CD4-positive, alpha-beta T cell (primary cell): ENCODE results near the gene WDR82. TPM values are rescaled to one million over a fixed set of nuclear protein-coding genes. Genes with fewer than 3 reads are reported as not detected.

Source experiments
- ATAC-seq: fragments of 200-7000 bp; cut with Tn5 transposase; one replicate; pipeline ENCODE4 v1.10.0; 2022; ENCODE audit warnings: mild to moderate bottlenecking; ENCODE audit not compliant: poor library complexity
- CTCF ChIA-PET: fragments of 350-600 bp; sonication (Branson Sonifier 250); formaldehyde crosslinking; loops from one replicate; lab custom pipeline; 2021; ENCODE audit warnings: antibody characterized with exemption, inconsistent platforms; lab: Charles Lee
- POLR2A ChIA-PET: fragments of 350-600 bp; sonication (Branson Sonifier 250); formaldehyde crosslinking; loops from one replicate; lab custom pipeline; 2021; ENCODE audit warnings: antibody characterized with exemption, inconsistent platforms; lab: Charles Lee
- DNase-seq, 14 experiments: peaks; one replicate each; pipeline ENCODE4 v3.0.0-alpha.2; 2013 to 2020; ENCODE audit warnings: mixed read lengths in 2 of 14
- H3K27ac ChIP-seq, 2 donors: one replicate each; pipeline versions ENCODE4 v1.5.1 to v1.7.0; 2013; ENCODE audit warnings: low read length in 2 of 2, low read depth in 1 of 2, mild to moderate bottlenecking in 1 of 2
- H3K27me3 ChIP-seq, 2 experiments: 1 replicate in 1 of 2; 2 replicates in 1 of 2; pipeline versions ENCODE4 v1.6.1 to v1.7.0; 2013; ENCODE audit warnings: low read length in 2 of 2, control low read depth in 1 of 2, mild to moderate bottlenecking in 1 of 2, moderate library complexity in 1 of 2; ENCODE audit not compliant: insufficient read depth in 2 of 2, control insufficient read depth in 1 of 2
- H3K36me3 ChIP-seq: one replicate; pipeline ENCODE4 v1.6.1; 2013; ENCODE audit warnings: low read length, control low read depth; ENCODE audit not compliant: insufficient read depth
- H3K4me1 ChIP-seq: one replicate; pipeline ENCODE4 v1.6.1; 2013; ENCODE audit warnings: low read length, control low read depth; ENCODE audit not compliant: insufficient read depth
- H3K4me3 ChIP-seq: one replicate; pipeline ENCODE4 v1.5.1; 2013; ENCODE audit warnings: mild to moderate bottlenecking, low read length, moderate library complexity
- H3K9me3 ChIP-seq, 2 experiments: 1 replicate in 1 of 2; 2 replicates in 1 of 2; pipeline versions ENCODE4 v1.6.1 to v1.7.0; 2013; ENCODE audit warnings: low read length in 2 of 2, mild to moderate bottlenecking in 2 of 2, control low read depth in 1 of 2, moderate library complexity in 1 of 2; ENCODE audit not compliant: control insufficient read depth in 1 of 2, insufficient read depth in 1 of 2
- H3K27ac Mint-ChIP-seq: one replicate; pipeline ENCODE4 v1.8.0; 2020; ENCODE audit warnings: mixed read lengths
- H3K27me3 Mint-ChIP-seq: one replicate; pipeline ENCODE4 v1.8.0; 2021; ENCODE audit warnings: mixed read lengths
- H3K36me3 Mint-ChIP-seq: one replicate; pipeline ENCODE4 v1.8.0; 2021; ENCODE audit warnings: low read depth, mixed read lengths
- H3K4me1 Mint-ChIP-seq: one replicate; pipeline ENCODE4 v1.8.0; 2021; ENCODE audit warnings: low read depth, mixed read lengths
- H3K4me3 Mint-ChIP-seq: one replicate; pipeline ENCODE4 v1.8.0; 2020; ENCODE audit warnings: mild to moderate bottlenecking, mixed read lengths
- H3K9me3 Mint-ChIP-seq: one replicate; pipeline ENCODE4 v1.8.0; 2020; ENCODE audit warnings: mixed read lengths
- intact Hi-C, 2 experiments: fragments of 100-400 bp; cut with DNase I in 1 of 2; cut with micrococcal nuclease in 1 of 2; formaldehyde crosslinking; loops; one replicate each; pipeline versions ENCODE4 v1.15.1 to v1.9.0; 2023 to 2025; cut with DNase I, micrococcal nuclease
- total RNA-seq, 174 experiments: library from RNA in 2 of 174; stranded (reverse) in 2 of 174; gene quantifications; one replicate each; pipeline ENCODE4 v1.2.3 and lab custom pipeline; 2021 to 2026
- TF ChIP-seq, protein P1 (sequence below): fragments of 200-600 bp; IDR thresholded peaks from one replicate; pipeline ENCODE4 v1.8.0; 2022; ENCODE audit warnings: antibody characterized with exemption, mild to moderate bottlenecking

The WDR82 gene
- total RNA-seq, 2 experiments from 2014 or later = 114 TPM

DNA sequence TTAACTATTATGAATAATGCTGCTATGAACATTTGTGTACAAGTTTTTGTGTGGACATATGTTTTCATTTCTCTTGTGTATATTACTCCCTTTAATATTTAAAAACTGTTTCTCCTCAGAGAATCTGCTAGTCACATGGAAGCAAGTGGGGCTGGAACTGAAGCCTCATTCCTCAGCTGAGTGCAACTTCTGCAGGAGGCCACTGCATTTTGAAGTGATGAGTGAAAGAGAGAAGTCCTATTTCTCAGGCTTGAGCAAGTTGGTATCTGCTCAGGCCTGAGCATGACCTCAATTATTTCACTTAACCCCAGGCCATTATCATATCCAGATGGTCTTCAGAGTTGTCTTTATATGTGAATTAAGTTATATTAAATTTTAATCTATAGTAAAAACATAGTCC lies 64.5 kb downstream of the WDR82 start:
- TF ChIP-seq, protein P1, sequence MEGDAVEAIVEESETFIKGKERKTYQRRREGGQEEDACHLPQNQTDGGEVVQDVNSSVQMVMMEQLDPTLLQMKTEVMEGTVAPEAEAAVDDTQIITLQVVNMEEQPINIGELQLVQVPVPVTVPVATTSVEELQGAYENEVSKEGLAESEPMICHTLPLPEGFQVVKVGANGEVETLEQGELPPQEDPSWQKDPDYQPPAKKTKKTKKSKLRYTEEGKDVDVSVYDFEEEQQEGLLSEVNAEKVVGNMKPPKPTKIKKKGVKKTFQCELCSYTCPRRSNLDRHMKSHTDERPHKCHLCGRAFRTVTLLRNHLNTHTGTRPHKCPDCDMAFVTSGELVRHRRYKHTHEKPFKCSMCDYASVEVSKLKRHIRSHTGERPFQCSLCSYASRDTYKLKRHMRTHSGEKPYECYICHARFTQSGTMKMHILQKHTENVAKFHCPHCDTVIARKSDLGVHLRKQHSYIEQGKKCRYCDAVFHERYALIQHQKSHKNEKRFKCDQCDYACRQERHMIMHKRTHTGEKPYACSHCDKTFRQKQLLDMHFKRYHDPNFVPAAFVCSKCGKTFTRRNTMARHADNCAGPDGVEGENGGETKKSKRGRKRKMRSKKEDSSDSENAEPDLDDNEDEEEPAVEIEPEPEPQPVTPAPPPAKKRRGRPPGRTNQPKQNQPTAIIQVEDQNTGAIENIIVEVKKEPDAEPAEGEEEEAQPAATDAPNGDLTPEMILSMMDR = no peak
- peak overlapping the region; percentile 4 for H3K27ac Mint-ChIP-seq
- Histone ChIP-seq H3K4me1 (peaks cover 45% of the 10 kb centered on the region), H3K27me3 (no peaks in the 10 kb centered on the region), H3K27ac (no peak overlapping the region), H3K4me3 (no peak overlapping the region), H3K9me3 (no peaks in the 10 kb centered on the region), H3K36me3 (peaks cover 68% of the 10 kb centered on the region)
- no peaks in the 10 kb centered on the region for H3K27me3 Mint-ChIP-seq
- intact Hi-C loops = no loop called here
- DNase-seq (no peak), ATAC-seq (no peak)
- peaks cover 32% of the 10 kb centered on the region for H3K4me1 Mint-ChIP-seq
- peaks cover 78% of the 10 kb centered on the region for H3K36me3 Mint-ChIP-seq
- ChIA-PET POLR2A (no interaction called here), CTCF (no interaction called here)
- no peak overlapping the region for H3K4me3 Mint-ChIP-seq
- no peaks in the 10 kb centered on the region for H3K9me3 Mint-ChIP-seq

DNA sequence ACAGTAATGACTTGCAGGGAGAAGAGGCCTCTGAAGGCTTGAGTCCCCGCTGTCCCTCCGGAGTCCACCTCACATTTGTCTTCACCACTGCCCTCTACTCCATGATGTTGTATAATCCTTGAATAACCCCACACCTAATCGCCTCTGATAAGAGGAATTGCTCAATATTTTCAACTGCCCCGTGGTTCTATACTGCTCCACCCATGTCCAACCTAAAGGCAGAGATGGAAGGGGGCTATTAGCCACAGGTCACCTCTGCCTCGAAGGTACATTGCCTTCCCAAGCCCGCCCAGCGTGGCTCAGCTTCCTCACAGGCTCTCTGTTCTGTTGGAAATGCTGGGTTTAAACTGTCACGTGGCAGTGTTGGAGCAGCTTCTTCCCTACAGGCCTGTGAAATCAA lies 65.4 kb downstream of the WDR82 start:
- Mint-ChIP-seq H3K9me3 (no peaks in the 10 kb centered on the region), H3K4me3 (no peak overlapping the region), H3K27me3 (no peaks in the 10 kb centered on the region), H3K27ac (no peak overlapping the region), H3K36me3 (peaks cover 87% of the 10 kb centered on the region), H3K4me1 (peaks cover 24% of the 10 kb centered on the region)
- H3K4me1 ChIP-seq = peaks cover 36% of the 10 kb centered on the region
- POLR2A ChIA-PET = no interaction called here
- intact Hi-C loops = no loop called here
- H3K4me3 ChIP-seq = no peak overlapping the region
- CTCF ChIA-PET = no interaction called here
- no peaks in the 10 kb centered on the region for H3K9me3 ChIP-seq
- H3K36me3 ChIP-seq = peaks cover 76% of the 10 kb centered on the region
- DNase-seq = no peak
- H3K27me3 ChIP-seq = no peaks in the 10 kb centered on the region
- no peak for ATAC-seq
- no peak overlapping the region for H3K27ac ChIP-seq
- TF ChIP-seq, protein P1 = no peak

DNA sequence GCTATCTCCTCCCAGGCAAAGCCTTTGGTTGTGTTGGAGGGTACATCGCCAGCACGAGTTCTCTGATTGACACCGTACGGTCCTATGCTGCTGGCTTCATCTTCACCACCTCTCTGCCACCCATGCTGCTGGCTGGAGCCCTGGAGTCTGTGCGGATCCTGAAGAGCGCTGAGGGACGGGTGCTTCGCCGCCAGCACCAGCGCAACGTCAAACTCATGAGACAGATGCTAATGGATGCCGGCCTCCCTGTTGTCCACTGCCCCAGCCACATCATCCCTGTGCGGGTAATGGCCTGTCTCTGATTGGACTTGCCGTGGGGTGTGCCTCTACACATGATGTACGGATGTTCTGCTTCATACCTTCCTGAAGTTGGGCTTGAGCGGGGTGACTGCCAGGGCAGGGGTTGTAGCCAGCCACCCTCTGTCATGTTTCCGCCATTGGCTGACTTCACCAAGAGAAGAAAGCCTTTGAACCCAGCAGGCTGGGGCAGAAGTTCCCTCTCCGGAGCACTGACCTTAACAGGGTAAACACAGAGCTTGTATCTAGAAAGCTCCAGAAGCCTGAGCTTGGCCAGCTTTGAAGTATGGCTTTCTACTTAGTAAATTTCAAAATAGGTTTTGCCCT lies 67.1 kb downstream of the WDR82 start:
- peaks cover 96% of the 10 kb centered on the region for H3K36me3 Mint-ChIP-seq
- Histone ChIP-seq H3K9me3 (no peaks in the 10 kb centered on the region), H3K4me3 (no peak overlapping the region), H3K4me1 (peaks cover 20% of the 10 kb centered on the region), H3K27ac (no peak overlapping the region), H3K27me3 (no peaks in the 10 kb centered on the region), H3K36me3 (peaks cover 89% of the 10 kb centered on the region)
- ChIA-PET POLR2A (no interaction called here), CTCF (no interaction called here)
- intact Hi-C loops = no loop called here
- no peak for DNase-seq
- no peaks in the 10 kb centered on the region for H3K27me3 Mint-ChIP-seq
- no peaks in the 10 kb centered on the region for H3K9me3 Mint-ChIP-seq
- H3K27ac Mint-ChIP-seq = no peak overlapping the region
- peaks cover 7% of the 10 kb centered on the region for H3K4me1 Mint-ChIP-seq
- TF ChIP-seq, protein P1 = no peak
- no peak overlapping the region for H3K4me3 Mint-ChIP-seq
- ATAC-seq = no peak
